ENCODE data around the gene MOCOS.

Gene MOCOS

DNA sequence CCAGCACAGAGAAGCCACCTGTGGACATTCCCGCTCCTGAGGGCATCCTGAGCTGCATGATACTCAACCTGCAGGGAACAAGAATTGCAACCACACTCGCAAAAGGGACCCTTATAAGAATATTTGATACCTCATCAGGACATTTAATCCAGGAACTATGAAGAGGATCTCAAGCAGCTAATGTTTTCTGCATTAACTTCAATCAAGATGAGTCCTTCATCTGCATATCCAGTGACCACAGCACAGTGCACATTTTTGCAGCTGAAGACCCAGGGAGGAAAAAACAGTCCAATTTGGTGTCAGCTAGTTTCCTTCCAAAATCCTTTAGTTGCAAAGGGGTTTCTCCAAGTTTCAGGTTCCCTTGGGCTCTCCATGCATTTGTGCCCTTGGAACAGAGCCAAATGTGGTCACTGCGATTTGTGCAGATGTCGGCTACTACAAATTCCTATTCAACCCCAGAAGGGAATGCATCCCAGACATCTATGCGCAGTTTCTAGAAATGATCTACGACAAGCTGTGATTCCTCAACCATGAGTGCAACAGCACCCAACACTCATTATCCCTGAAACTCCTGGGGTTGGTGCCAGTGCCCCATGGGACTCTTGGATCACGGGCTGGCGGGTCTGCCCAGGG is 86.9 kb downstream of the MOCOS start:
- no peak for DNase-seq

DNA sequence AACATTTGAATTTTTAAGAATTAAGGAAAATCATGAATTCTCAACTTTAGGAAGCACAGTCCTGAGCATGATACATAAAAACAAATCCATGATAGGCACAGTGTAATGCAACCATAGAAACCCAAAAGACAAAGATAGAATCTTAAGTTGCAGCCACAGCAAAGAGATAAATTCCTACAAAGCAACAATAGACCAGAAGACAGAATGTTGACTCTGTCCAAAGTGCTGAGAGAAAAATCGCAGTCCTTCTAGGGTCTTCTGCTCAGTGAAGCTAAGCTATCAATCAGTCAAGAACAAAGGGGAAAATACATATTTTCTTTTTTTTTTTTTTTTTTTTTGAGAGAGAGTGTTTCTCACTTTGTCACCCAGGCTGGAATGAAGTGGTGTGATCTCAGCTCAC is 88.3 kb downstream of the MOCOS start:
- DNase-seq = no peak

DNA sequence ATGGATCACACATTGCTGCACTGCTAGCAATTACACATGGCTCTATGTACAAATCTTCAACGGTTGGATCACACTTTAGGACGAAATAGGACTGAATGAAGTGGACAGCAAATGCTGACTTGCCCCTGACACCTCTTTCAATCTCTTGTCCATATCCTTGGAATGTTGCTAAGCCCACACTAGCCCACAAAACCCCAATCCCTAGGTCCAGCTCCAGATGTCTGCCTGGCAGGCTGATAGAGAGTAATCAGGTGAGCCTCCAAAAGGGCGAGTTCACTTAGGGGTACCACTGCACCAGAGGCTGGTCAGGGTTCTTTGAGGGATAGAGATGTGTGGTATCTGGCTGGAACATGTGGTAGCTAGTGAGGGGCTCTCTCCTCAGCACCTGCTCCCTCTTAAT is 91.7 kb downstream of the MOCOS start:
- DNase-seq = no peak

DNA sequence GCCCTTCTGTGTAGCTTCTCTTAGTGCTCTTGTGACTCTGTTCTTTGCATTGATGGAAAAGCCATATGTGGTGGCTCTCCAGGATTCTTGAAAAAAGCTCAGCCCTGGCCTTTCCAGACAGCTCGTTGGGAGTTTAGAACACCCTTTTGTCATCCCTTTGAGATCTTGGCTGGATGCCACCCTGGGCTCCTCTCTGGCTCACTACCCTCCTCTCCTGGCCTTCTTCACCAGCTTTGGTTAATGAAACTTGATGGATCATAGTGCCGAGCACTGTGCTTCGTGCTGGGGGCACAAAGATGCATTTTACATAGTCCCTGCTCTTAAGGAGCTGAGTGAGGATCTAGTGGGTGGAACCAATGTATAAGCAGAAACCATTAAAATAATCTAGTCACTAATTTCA is 94.6 kb downstream of the MOCOS start:
- DNase-seq = peak in 1 of 2 experiments; percentile 7

GRCh38 chr18:36283448-36283847 is 96.2 kb downstream of the MOCOS start:
- no peak for DNase-seq

DNA sequence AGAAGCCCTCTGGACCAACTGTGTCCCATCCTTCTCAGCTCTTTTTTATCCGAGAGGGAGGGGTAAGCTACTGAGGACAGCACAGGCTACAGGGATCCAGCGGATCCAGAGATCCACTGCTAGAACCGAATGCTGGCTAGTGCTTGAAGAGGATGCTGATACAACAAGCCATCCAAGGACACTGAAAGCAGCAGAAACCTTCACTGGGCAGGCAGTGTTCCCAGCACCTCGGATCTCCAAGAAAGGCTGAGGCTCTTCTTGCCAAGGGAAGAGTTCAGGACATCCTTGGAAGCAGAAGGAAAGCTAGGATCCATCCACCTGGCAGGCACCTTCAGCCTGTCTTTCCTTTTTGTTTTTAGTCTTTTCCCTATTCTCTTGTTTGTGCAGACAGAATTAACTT is 97.0 kb downstream of the MOCOS start:
- no peak for DNase-seq

GRCh38 chr18:36284671-36285295 is 97.5 kb downstream of the MOCOS start:
- DNase-seq = peak; percentile 61 to 72

GRCh38 chr18:36287653-36288052 is 100.4 kb downstream of the MOCOS start:
- no peak for DNase-seq

- no peak for DNase-seq
Observed at GRCh38 chr18:36288689-36289088, 101.4 kb downstream of the MOCOS start.

GRCh38 chr18:36294031-36294430 is 106.7 kb downstream of the MOCOS start:
- DNase-seq = no peak

DNA sequence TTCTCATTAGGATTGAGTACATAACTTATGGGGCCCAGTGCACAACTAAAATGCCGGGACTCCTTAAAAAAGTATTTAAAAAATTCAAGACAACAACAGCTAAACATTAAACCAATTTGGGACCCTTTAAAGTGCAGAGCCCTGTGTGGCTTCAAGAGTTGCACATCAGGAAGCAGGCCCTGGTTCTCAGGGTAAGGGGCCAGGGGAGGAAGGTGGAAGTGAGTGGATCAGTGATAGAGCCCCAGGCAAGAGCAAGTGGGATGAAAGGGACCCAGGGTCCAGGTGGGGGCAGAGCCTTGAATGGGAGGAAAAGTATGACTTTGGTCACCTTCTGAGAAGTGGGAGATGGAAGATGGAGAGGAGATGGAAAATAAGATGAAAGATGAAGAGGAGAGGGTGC is 107.9 kb downstream of the MOCOS start:
- no peak for DNase-seq

DNA sequence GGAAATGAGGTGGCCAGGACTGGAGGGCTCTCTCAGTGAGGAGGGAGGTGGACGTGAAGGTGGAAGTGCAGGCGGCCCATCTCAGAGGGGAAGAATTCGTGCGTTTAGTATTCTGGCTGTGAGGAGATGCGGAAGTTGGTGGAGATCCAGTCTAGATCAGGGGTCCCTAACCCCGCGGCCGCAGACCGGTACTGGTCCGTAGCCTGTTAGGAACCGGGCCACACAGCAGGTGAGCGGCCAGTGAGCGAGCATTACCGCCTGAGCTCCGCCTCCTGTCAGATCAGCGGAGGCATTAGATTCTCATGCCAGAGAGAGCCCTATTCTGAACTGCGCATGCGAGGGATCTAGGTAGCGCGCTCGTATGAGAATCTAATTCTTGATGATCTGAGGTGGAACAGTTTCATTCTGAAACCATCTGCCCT is 108.6 kb downstream of the MOCOS start:
- DNase-seq = peak in 1 of 2 experiments; percentile 54

DNA sequence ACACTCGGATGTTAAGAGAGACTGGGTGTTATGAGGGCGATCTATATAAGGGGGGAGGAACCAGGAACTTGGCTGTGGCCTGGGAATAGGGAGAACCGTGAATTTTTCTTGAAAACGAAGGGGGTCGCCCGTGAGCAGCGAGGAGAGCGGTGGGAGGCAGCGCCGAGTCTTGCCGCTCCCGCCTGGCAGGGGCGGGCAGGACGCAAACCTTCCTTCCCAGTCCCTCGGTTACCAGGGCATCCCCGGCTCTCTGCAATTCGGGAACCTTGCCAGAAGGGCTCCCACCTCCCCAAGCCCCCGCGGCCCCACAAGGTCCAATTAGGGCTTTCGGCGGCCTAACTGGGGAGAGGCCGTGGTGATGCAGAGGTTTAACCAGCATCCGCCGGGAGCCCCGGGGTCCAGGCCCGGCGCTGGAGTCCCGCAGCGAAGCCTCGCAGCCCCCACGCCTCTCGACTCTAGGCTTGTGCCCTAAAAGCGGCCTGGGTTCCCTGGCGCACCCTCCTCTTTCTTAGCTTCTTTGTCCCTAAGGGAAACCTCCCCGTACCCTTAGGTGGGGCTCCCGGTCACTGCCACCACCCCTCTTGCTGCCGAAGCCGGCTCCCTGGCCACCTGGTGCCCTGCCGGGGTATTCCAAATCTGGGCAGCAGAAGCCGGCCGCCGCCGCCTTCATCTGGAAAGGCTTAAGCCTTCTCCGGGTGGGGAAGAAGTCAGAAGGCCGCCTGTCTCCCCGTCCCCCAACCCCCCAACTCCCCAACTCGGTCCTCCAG is 109.5 kb downstream of the MOCOS start:
- peak; percentile 32 to 73 for DNase-seq

DNA sequence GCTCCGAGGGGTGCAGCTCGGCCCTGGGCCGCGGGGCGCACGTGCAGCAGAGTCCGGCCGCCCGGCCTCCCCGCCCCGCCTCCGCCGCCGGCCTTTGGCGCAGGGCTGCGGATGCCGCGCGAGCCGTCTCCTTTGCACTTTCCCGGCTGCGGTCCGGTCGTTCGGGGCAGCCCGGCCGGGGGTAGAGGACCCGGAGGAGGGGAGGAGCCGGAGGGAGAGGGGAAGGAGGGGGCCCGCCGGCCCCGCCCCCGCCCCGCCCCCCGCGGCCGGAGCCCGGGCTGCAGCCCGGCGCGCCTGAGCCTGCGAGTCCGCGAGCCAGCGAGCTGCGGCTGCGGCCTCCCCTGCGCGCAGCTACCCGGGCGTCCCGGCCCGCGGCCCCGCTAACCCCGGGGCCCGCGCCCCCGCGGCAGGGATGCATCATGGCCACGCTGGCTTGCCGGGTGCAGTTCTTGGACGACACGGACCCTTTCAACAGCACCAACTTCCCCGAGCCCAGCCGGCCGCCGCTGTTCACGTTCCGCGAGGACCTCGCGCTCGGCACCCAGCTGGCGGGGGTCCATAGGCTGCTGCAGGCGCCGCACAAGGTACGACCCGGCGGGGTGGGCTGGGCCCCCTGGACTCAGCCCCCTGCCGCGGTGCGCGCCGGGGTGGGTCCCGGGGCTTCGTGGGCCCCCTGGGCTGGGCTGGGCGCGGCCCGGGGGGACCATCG is 110.3 kb downstream of the MOCOS start, which contains the start of gene FHOD3:
Gene FHOD3, plus strand, starts transcription at position 297 of the 709 bp plus-strand sequence. Its CDS starts 123 bp downstream, at position 420.
- peak in 1 of 2 experiments; percentile 68 for DNase-seq

- DNase-seq = peak in 1 of 2 experiments; percentile 46
Observed at GRCh38 chr18:36298126-36298741, 110.9 kb downstream of the MOCOS start.

GRCh38 chr18:36299015-36299414 is 111.7 kb downstream of the MOCOS start:
- DNase-seq = no peak

DNA sequence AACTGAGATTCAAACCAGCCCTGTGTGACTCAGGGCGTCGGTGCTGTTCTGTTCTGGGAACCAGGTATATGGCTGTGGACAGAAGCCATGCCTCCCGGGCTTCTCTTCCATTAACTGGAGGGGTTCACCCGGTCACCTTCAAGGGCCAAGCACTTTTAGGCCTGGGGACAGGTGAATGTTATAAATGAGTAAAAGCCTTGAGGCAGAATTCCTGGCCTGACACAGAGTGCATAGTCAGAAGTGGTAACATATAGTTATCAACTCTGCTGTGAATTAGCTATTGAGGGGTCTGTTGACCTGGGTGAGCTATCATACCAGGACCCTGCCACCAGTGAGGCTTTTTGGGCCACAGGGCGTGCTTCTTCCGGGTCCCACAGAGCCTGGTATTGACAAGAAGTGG is 112.9 kb downstream of the MOCOS start:
- DNase-seq = no peak

- DNase-seq = no peak
Observed at GRCh38 chr18:36301884-36302283, 114.6 kb downstream of the MOCOS start.

GRCh38 chr18:36302676-36303075 is 115.4 kb downstream of the MOCOS start:
- no peak for DNase-seq

- DNase-seq = no peak
Observed at GRCh38 chr18:36303211-36303844, 116.0 kb downstream of the MOCOS start.

DNA sequence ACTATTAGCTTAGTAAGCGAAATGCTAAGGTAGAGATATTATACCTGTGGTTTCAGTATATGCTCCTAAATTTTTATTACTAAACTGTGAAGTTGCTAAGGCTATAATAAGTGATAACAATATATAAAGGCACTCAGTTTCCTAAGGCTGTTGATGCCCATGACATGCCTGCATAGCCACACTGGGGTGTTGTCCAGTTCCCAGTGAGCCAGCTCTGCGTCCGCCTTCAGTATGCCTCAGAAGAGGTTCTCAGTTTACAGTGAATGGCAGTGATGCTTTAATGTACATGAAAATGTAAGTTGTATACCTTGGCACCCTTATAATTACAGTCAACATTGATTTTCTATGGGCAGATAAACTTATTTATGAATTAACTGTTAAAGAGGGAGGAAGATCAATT is 117.4 kb downstream of the MOCOS start:
- no peak for DNase-seq

DNA sequence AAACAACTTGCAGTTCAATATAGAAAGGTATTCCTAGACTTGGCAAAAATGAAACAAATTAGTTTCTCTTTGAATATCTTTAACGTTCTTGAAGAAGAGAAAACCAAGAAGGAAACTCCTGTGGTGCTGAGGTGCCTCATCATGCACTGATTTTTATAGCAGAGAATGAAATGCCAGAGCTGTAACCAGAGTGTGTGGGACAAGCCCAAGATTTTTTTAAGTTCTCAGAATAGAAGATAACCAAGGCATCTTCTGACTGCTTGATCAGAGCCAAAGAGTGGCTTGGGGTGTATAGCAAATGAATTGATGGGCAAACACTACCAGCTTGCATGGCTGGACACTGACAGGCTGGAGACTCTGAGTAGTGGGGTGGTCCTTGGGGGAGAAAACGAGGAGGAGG is 118.1 kb downstream of the MOCOS start:
- no peak for DNase-seq
